NCI-H1092 (cell line): ENCODE results near the gene MUC2.

Source experiments
- DNase-seq: peaks from one replicate; lab custom pipeline; 2025; lab: John Stamatoyannopoulos, UW

MUC2 gene

DNA sequence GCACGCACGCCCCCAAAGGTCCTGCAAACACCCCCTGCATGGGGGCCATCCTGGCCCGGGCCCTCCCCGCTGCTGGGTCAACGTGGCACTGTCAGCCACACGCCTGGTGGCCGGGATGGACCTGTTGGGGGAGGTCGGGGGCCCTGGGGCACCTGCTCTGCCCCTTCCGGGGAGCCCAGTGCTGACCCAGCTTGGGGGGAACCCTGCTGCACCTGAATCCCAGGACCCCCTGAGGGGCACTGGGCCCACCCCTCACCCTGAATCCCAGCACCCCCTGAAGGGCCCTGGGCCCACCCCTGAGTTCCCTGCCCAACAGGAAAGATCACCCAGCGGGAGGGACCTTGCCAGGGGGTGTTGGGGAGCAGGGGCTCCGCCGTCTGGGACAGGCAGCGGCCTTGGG, 37.7 kb upstream of the MUC2 start:
- DNase-seq: no peak

DNA sequence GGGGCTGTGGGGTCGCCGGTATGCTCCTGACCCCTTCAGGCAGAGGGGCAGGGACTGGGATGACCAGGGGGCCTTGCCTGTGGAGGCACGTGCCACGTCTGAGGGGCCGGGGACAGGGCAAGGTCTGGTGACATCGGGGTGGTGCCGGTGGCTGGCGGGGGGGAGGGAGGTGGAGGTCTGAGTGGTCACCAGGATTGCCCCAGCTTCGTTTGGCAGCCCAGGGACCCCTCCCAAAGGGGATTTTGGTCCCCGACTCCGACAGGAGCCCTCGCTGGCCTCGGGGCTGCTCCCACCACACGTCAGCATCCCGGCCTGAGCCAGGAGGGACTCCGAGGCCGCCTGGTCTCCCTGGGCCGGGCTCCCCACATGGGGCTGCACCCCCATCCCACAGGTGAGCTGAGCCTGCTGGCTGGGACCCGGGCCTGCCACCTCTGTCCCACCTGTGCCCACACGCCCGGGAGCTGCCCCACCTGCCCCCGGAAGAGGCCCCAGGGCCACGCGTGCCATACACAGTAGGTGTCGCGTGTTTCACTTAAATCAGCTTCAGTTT, 37.1 kb upstream of the MUC2 start:
- no peak for DNase-seq

DNA sequence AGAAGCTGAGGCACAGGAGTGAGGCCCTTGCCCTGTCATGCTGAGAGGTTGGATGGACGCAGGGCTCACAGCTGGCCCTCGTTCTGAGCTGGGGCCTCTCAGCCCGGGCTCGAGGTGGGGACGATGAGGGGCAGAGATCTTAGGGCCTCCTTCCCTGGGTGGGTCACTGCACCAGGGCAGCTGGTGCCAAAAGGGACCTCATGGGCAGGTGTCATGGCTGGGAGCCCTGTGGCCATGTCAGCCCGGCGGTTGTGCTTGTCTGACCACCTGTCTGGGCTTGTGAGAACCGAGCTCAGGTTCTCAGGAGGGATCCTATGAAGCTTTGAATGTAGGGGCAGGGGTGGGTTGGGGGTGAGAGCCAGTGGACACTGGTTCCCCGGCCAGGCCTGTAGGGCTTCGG, 36.3 kb upstream of the MUC2 start:
- no peak for DNase-seq

DNA sequence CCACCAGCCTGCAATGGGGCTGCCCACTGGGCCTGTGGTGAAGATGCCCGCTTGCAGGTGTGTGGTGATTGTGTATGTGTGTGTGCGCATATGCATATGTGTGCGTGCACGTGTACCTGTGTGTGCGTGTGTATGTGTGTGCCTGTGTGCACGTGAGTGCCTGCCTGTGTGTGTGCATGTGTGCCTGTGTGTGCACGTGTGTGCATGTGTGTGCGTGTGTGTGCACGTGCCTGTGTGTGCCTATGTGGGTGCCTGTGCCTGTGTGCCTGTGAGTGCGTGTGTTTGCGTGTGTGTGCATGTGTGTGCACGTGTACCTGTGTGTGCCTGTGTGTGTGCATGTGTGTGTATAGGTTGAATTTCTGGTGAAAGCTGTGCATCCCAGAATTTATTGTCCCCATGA, 35.8 kb upstream of the MUC2 start:
- no peak for DNase-seq

DNA sequence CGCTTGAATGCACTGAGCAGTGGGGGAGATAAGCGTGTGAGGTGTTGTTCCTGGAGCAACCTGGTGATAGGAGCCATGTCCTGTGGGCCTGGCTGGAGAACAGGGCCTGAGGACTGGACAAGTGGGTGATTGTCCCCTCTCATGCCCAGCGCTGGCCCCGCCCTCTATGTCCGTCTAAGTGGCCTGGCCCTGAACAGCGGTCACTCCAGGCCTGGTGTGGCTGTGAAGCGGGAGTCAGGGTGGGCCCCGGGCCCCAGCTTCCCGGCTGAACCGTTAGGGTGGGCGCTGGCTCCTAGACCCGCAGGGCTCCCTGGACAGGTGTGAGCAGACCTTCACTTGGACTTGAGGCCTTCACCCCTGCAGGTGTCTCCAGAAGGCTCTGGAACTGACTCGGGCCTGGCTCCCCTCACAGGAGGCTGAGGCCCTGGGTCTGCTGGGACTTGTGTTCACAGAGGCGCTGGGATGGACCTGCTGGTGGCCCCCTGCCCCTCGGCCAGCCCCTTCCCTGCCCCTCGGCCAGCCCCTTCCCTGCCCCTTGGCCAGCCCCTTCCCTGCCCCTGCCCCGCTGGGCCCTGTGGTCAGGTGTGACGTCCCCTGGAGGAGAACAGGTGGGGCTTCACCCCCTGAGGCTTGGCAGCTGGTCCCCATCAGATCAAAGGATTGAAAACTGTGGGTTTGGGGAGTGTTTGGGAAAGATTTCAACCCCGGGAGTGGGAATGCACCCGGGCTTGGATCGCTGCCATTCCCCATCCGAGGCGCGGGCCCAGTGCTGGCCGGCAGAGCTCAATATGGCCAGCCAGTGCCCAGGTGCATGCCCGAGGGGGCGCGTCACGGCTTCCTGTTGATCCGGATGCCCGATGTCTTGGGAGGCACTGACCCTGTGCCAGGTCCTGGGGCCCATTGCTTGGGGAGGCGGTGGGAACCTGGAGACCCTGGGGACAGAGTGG, 34.9 kb upstream of the MUC2 start:
- no peak for DNase-seq

DNA sequence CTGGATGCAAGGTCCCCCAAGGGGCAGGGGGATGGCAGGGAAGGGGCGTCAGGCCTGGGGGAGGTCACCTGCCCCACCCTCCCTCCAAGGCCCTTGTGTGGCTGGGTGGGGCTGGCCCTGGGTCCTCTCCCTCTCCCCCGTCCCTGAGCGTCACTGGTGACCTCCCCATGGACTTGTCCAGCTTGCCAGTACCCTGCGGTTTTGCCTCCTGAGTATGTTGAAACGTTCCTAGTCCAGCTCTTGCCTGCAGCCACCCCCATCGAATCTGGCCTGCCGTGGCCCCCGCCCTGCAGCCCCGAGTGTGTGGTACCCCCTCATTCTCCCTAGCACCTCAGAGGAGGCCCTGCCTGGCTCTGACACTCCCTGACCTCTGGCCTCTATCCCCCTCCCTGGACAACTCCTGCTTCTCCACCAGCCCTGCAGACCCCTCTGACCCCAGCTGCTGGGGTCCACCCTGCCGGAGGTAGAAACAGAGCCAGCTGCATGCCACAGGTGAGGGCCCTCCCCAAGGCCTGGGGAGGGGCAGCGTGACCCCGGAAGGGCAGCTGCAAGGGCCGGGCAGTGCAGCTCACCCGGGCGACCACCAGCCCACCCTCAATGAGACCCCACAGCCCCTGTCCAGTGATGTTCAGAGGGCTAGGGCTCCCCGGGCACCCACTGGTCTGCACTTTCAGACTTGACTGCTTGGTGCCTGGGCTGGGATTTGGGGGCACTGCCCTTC, 34.1 kb upstream of the MUC2 start:
- no peak for DNase-seq

DNA sequence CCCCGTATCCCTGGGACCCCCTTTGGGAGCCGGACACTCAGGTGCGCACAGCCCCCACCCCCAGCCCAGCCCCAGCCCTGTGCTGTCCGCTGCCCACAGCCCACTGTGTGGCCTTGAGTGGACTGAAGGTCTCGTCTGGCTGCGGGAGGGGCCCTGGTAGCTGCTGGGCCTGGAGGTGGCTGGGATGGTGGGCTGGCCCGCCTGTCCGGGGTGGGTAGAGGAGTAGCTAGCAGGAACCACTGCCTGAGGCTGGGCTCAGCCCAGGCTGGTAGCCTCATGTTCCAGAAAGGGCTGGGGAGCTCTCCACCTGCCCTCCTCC, 33.6 kb upstream of the MUC2 start:
- DNase-seq: no peak

DNA sequence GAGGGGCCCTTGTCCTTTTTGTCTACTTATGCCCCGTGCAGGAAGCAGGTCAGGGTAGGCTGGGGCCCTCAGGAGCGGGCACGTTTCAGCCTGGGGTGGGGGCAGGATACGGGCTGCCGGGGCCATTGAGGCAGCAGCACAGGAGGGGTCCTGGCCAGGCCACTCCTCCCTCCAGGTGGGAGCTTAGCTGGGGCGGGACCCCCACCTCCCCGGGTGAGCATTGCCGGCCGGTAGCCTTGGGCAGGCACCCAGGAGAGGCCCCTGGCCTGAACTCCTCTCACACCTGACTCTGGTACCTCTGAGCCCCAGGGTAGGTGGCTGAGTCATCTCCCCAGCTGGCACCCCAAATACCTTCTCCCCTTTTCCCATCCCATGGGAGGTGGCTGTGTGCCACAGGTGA, 33.2 kb upstream of the MUC2 start:
- no peak for DNase-seq

DNA sequence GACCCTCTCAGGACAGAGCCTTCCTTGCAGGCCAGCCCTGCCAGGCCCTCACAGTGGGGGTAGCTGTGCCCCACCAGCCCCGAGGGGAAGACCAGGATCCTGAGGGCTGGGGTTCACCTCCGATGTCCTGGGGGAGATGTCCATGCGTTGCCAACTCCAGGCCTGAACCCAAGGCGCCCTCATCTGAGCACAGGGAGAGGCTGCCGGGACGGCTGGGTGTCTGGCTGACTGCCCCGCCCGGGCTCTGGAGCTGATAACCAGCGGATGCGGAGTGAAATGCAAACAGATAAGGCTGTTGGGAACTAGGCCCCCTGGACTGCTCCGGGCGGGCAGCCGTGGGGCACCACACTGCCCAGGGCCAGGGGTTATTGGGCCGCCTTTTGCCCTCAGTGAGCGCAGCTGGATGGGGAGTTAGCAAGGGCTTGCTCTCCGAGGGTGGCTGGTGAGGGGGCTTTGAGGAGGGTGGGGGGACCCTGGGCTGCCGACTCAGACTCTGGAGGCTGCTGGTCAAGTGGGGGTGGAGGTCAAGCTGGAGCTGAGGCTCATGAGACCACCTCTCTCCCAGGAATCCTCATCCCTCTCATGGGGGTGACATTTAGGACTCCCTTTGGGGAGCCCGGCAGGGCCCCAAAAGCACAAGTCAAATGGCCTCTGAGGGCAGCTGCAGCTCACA, 32.6 kb upstream of the MUC2 start:
- no peak for DNase-seq

DNA sequence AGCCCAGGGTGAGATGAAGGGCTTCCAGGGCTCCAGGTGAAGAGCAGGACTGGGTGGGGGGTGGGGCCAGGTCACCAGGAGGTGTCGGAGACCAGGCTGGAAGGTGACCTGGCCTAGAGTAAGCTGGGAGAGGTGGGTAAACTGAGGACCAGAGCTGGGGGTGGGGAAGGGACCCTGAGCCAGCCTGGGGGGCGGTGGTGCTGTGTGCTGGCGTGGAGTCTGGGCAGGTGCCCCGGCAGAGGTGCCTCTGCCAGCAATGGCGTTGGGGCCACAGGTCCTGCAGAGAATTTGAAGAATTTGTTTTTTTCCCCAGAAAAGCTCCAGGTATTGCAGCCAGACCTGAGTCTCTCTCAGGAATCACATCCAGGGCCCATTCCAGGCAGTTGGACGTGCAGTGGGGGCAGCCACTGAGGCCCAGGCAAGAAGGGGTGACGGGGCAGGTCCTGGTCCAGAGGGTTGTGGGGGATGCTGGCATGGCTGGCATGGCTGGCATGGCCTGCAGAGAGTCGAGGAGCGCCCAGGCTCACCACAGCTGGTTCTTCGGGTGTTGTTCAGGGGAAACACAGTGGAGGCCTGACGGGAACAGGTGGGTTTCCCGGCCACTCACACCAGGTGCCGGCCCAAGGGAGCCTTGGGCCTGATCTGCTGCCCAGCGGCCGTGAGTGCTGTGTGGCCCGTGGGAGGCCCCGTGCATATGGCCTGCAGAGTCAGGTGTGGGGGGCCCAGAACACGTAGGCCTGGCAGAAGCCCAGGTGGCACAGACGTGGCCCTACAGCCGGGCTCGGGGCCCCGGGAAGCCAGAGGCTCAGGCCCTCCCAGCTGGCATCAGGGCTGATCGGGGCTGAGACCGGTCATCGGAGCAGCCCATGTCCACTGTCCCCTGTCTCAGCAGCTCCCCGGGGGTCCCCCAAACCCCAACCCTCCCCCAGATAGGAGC, 31.8 kb upstream of the MUC2 start:
- no peak for DNase-seq

DNA sequence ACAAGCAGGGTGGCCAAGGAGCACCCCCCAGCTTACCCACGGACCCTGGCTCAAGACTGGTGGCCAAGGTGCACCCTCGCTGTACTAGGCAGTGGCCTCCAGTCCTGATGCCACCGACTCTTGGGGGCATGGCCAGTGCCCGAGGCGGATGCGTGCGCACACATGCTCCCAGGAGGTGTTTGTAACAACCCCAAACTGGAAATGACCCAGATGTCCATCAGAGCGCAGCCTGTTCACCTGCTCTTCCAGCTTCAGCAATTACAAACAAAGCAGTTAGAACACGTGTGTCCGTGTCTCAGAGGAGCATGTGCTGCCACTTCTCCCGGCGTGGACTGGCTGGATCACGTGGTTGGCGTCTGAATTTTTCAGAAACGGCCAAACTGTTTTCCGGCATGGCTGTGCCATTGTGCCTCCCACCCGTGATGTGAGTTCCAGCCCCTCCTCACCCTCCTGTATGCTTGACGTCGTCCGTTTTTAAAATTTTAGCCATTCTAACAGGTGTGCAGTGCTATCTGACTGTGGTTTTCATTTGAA, 31.0 kb upstream of the MUC2 start:
- DNase-seq: no peak

DNA sequence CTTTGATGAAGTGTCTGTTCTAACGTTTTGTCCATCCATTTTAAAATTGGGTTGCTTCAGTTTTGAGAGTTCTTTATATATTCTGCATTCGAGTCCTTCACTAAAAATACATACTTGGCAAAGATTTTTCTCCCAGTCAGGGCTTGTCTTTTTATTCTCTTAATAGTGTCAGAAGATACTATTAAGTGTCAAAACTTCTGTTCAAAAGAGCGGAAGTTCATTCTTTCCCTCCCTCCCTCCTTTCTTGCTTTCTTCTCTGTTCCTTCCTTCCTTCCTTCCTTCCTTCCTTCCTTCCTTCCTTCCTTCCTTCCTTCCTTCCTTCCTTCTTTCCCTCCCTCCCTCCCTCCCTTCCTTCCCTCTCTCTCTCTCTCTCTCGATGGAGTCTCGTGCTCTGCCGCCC, 30.5 kb upstream of the MUC2 start:
- no peak for DNase-seq

DNA sequence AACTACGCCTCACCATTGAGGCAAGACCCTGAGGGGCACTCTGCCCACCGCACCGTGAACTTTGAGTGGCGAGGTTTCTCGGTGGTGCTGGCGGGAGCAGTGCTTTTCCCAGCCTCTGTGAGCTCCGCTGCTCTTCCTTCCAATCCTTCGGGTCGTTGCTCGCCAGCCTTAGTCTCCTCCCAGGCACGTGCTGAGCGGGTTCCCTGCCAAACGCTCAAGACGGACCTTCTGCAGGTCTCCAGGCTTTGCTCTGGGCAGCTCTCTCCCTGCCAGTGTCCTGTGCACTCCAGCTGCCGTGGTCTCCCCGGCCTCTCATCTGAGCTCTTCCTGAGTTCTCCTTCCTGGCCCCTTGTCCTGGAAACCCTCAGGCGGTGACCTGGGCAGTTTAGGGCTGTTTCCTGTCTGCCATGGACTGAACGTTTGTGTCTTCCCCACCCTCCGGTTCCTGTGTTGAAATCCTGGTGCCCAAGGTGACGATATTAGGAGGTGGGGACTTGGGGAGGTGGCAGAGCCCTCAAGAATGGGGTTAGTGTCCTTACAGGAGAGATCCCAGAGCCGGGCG, 27.0 kb upstream of the MUC2 start:
- no peak for DNase-seq

DNA sequence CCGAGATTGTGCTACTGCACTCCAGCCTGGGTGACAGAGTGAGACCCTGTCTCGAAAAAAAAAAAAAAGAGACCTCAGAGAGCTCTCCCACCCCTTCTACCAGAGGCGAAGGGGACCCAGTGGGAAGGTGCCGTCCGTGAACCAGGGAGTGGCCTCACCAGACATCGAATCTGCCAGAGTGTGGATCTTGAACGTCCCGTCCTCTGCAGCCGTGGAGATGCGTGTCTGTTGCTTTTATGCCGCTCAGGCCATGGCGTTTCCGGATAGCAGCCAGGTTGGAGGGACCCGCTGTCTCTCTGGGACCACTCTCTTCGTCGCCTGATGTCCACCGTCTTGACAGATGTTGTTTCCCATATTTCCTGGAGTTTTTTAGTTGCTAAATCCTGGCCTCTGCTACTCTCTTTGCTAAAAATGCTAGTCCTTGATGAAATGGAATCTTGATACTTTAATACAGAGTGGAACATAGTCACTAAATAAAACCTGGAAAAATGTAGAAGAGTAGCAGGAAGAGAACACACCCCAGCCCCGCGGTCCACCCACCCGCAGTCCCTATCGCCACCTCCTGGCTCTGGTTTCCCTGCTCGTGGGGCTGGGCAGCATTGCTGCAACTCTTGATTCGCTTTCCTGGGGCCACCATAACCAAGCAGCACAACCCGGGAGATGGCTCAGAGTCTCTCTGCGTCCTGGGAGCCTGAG, 26.2 kb upstream of the MUC2 start:
- DNase-seq: no peak

DNA sequence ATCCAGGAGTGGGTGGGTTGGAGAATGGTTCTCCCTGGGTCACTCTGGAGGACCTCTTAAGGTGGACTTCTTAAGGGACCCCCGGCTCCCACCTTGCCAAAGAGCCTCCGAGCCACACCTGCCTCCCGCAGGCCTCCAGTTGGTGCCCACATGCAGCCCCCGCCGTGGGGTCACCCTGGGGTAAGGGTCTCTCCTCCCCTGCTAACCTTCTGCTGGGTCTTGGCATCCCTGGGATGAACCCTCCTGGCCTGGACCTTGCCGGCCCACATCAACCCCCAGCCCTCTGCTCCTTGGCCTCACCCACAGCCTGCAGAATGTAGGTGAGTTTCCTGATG, 25.6 kb upstream of the MUC2 start:
- no peak for DNase-seq

DNA sequence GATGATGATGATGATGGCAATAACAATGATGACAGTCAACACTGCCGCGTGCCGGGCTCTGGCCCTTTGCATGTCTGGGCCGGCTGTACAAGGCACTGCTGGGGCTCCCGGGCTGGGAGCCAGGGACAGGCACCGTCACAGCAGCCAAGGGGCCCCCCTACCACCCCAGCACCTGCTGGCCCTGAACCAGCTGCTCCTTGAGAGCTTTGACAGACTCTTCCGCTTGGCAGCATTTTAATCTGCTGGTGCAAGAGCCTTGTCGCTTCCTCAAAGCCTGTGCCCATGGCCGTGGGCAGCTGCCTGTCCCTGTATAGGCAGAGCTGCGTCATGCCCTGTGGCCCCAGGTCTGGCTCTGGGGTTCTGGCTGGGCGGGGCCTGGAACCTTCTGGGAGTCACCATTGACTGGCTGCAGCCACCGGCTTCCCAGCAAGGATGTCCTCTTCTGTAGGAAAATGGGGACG, 25.2 kb upstream of the MUC2 start:
- DNase-seq: peak; percentile 44

DNA sequence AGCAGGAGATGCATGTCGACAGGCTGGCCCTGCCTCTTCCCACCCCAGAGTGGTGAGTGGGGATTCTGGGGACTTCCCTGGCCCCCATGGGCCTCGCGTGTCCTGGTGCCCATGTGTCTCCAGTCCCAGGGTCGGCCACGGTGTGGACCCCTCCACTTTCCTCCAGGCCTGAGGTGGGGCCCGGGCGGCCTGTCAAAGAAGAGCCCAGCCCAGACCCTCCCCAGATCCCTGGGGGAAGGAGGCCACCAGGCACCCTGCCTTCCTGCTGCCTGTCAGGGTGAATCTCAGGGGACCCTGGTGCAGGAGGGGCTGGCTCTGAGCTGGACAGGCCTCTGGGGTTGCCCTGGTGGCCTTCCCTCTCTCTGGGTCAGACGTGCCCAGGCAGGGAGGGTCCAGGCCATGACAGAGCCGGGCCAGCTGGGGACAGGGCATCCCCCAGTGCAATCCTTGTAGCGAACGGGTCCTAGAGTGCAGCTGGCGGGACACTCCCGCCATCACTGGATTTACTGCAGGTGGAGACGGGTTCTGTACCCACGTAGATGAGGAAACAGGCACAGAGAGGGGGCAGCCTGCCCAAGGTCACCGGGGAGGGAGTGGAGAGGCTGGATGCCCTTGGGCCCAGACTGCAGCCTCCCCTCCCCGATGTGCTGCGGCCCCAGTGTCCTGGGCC, 24.6 kb upstream of the MUC2 start:
- DNase-seq: no peak

DNA sequence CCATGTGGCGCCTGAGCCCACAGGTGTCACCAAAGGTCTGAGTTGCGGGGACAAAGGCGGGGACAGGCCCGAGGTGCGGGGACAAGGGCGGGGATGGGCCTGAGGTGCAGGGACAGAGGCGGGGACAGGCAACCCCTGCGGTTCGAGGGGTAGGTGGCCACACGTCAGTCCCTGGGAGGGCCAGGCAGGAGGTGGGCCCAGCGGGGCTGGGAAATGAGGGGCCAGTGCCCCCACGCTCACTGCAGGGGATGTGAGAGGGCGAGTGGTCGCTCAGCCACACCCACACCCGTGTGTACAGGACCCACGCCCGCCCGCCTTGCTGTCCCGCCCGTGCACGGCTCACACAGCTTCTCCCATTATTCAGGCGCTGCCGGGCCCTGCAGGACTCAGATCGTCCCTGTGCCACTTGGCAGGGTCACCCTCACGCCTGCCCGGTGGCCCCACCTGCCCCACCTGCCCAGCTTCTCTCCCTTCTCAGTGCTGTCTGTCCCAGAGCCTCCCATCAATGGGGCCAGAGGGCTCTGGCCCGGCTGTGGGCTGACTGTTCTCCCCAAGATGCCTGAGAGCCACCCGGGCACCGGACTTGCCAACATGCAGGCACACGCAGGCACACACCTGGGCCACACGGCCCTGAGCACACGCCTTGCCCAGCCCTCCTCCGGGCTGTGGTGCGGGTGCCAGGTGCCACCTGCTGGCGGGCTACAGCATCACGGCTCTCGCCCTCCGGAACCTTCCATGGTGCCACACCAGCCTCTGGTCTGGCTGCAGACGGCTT, 23.9 kb upstream of the MUC2 start:
- peak; percentile 61 for DNase-seq
